HG03280 (cell line): ENCODE measurements around the gene RNLS.

Experiments
- ATAC-seq: cut with Tn5 transposase; IDR thresholded peaks from one replicate; pipeline ENCODE4 v1.9.1; 2021; ENCODE audit warnings: mild to moderate bottlenecking, moderate library complexity; ENCODE audit not compliant: unreplicated experiment

RNLS gene

DNA sequence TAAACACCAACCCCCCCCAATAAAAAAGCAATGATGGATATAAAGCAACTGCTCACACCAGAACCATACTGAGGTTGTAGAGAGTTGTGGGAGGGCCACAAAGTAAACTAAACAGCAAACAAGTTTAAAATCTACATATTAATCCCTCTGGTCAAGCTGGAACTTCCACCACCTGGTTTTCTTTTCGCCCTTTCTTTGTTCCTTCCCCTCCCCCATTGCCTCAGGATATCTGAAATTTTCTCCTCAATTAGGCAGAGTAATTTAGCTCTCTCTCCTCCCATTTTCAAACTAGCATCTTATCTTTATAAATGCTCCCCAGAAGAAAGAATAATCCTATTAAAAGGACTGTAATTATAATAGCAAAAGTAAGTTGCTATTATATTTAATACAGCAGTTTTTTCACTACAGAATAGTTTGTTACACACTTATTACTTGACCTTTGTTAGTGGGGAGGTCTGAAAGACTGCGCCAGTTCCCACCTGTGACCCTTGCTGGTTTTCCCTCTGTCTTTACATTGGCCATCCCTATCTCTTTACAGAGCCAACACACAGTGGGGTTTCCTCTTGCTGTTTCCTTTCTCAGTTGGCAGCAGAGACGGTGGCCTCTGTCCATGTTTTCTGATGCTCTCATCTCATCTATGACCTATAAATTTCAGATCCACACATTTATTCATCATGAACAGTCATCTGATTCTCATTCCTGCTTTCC is 235.4 kb downstream of the RNLS start:
- ATAC-seq, result no peak

DNA sequence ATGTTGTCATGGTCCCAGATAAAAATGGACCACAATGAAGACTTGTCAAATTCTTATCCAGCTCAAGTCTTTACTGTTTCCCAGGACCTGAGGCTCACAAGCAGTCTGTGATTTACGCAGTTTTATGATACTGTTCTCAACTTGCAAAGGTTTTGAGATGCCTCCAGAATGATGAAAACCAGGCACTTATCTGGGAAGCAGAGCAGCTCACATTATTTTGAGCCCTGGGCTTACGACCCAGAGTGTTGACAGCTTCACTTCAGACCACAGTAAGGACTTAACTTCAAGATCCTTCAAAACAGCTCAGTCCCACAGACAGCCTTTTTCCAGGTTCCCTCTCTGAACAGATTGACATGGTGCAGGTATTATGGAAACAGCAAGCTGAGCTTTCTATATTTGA is 236.1 kb downstream of the RNLS start:
- ATAC-seq, result no peak

DNA sequence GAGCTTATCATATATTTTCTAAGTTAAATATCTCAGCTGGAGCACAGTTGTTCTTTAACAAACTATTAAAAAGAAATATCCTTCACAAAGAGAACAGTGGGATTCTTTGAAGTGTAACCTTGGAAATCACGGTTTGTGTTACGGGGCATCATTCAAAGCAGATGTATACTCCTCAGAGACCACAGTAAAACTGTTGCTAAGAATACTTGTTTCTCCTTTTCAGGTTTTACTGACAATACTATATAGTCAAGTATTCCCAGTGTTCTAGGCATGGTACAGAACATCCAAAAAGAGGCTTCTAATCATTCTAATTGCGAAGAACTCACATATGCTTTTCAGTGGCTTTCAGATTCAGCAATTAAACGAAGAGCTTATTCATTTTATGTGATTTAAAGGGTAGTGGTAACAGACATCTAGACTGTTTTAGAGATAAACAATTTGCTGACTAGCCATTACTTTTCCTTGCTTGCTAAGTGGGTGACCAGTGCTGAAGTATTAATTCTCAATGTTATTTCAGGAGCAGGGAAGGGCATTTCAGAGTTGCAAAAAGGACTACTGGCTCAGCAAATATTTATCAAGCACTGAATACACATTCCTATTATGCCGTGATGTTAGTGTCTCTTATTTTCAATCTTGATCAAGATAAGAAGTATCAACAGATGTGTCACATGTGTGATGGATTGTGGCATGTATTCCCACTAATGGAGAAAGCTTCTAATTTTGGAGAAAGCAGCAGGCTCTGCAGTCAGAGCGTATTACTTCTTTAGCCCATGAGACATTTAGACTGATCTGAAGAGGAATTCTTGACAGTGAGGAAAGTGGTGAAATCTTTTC is 236.8 kb downstream of the RNLS start:
- ATAC-seq, result no peak

DNA sequence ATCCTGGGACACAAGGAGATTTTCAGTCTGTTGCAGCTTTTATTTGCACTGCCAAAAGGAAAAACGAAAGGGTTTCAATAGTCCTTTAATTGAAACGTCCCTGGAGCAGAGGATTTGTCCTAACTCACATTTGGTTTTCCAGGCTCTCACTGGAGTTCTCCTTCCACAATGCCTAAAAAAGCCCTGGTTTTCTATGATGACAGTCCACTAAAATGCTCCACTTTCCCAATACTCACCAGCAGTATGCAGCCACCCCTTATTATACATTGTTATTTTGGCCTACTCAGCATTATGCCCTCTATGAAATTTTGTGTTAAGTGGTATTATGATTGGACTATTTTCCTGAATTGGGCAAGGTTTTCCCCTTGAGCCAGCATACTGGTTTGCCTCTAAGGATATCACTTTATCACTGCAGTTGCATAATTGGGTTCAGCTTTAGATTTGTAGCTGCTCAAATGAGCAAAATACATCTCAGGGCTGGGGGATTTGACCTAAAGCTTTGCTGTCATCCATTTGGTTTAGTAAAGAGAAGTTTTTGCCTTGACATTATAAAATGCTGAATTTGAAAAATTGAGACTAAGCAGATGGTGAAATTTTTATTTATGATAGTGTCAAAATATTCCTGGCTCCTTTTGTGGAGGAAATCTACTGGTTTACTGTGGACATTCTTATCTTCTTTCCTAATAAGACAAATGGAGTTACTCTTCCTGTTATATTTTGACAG is 239.2 kb downstream of the RNLS start:
- no peak for ATAC-seq

DNA sequence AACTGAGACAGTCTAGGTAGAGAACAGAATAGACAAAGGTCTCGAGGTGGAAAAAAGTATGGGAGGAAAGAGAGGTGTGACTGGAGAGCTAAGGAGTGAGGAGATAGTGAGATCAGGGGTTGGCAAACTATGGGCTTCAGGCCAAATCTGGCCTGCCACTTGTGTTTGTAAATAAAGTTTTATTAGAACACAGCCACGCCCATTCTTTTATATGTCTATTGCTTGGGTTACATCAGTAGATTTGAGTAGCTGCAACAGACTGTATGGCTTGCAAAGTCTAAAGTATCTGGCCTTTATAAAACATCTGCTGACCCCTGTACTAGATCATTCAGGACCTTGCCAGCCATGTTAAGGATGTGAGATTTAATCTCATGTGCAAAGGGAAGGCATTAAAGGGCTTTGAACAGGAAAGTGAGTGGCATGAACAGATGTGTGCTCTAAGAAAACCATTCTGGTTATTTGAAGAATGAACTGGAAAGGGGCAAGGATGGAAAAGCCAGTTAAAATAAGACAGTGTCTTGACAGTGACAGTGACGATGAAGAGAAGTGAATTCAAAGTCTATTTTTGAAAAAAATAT is 240.3 kb downstream of the RNLS start:
- ATAC-seq, result no peak

DNA sequence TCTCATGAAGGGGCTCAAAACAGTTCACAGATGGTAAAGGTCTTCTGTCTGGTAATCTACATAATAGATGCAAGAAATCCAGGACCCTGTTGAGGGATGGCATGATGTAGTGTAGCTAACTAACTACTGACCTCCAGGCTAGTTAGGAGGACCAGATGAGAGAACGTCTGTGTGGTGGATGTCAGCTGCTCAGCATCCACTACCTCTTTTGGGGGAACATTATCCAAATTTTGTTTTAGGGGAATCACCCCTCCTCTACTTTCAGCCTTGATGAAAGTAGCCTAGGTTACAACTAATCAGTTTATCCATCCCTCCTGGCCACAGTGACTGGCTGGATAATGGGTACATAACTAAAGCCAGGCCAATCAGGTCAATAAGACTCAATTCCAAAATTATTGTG is 246.0 kb downstream of the RNLS start:
- ATAC-seq, result no peak

DNA sequence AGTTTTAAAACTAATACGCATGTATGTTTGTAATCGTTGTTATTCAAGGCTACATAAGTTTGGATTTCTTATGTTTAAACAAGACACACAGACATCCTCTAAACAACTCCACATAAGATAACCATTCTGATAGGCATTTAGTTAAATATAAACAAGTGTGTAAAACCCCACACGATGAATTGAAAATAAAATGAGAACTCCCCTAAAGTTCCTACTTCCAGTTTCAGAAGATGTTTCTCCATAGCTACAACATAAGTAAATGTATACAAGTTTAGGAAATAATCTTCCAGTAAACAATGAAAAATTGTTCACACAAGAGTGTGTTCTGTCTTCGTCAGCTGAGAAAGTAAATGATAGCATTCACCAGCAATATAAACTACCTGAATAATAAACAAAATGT is 246.8 kb downstream of the RNLS start:
- no peak for ATAC-seq

DNA sequence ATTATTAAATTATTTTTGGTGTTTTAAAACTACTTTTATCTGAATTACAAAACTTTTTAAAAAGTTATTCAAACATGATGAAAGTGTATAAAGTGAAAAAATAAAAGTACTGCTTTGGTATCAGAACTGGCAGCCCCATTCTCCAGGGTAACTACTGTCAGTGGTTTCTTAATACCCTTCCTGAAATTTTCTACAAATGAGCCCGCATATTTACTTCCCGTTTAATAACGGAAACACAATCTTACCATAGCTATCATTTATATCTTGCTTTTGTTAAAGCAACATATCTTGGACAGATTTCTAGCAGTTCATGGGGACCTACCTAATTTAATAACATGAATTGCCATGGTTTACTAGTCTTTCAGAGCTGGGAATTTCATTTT is 249.9 kb downstream of the RNLS start:
- ATAC-seq, result no peak

DNA sequence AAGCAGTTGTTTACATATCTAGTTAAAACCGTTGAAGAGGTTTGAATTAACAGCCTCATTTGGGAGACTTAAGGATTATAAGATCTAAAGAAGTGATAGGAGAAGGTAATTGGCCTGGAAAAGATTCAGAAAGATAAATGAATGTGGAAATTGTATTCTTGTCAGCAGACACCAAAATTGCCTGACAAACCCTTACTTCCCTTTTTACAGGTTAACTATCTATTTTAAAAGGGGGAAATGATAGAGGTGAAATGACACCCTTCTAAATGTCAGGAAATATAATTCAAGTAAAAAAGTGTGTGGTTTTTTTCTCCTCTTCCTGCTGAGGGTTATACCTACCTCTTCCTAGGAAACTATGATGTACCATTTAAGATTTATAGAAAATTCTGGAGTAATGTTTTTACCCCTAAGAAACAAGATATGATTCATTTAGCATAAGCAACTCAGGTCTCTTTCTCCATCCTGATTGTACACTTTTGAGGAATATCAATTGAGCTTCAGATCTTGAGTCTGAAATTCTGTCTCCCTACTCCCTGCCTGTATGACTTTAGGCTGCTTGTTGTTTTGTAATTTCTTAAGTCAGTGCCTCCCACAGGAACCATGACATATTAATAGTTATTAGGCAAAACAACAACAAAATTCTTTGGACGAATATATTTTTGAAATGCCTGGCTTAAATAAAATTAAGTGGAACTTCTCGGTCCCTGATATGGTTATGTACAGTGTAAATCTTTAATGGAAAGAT is 250.4 kb downstream of the RNLS start:
- ATAC-seq, result no peak

DNA sequence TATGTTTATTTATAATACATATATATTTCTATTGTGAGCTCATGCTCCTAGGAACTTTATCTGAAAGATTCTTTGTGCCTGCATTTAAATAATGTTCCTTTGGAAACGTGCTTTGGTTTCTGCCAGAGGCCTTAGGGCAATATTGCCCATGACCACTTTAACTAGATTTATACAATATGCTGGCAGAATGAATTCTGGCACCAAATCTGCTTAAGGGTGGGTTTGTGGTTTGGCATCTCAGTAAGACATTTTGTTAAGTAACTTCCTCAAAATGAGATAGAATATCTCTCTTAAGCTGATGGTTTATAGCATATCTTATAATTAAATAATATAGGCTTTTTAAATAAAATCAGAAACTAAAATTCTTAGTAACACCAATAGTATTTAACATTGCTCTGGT is 252.9 kb downstream of the RNLS start:
- no peak for ATAC-seq

DNA sequence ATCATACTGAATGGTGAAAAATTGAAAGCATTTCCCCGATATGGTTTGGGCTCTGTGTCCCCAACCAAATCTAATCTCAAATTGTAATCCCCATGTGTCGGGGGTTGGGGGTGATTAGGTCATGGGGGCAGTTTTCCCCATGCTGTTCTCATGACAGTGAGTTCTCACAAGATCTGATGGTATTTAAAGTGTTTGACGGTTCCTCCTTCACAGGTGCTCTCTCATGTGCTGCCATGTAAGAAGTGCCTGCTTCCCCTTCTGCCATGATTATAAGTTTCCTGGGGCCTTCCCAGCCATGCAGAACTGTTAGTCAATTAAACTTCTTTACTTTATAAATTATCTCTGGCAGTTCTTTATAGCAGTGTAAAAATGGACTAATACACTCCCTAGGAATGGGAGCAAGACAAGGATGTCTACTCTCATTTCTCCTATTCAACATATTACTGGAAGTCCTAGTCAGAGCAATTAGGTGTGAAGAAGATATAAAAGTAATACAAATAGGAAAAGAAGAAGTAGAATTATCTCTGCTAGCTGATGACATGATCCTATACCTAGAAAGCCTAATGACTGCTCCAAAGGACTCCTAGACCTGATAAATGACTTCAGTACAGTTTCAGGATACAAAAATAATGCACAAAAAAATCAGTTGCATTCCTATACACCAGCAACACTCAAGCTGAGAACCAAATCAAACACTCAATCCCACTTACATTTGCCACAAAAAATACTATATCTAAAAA is 260.6 kb downstream of the RNLS start:
- ATAC-seq, result no peak

DNA sequence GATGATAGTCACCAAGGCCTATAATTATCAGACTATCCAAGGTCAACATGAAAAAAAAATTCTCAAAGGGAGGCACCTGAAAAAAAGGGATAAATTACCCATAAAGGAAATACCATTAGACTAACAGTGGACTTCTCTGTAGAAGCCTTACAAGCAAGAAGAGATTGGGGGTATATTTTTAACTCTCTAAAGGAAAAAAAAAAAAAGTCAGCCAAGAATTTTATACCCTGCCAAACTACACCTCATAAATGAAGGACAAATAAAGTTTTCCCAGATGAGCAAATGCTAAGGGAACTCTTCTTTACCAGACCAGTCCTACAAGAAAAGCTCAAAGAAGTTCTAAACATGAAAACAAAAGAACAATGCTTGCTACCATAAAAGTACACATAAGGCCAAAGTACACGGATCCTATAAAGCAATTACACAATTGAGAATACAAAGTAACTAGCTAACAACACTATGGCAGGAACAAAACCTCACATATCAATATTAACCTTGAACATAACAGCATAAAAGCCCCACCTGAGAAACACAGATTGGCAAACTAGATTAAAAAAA is 263.1 kb downstream of the RNLS start:
- ATAC-seq, result no peak

DNA sequence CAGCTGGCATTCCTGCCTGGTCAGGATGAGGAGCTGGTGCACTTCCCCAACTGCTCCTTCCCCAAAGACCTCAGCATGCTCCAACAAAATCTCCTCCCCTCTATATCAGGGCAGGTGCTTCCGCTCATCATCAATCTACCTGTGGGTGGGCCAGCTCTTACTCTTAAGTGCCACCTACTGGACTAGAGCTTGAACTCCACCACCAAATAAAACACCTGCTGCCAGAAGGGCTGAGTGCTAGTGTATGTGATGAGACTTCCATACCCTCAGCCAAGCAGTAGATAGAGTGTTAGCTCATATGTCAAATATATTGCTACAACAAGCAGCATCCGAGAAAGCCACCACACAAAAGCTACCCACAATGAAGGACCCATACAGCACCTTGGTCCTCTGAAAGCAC is 264.3 kb downstream of the RNLS start:
- ATAC-seq, result no peak

DNA sequence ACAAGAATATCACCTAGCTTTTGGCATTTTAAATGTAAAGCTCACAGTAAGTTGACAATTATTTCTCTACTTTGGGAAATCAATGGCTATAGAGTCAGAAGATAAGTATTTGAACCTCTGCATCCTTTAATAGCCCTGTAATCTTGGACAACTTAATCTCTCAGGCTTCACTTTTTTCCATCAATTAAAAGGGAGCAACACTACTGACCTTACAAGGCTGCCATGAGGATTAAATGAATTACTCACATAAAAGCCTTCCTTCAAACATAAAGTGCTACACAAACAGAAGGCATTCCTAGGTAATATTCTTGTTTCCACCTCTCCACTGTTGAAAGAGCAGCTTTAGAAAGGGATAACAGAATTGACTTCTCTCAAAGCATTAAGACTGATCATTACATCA is 266.0 kb downstream of the RNLS start:
- ATAC-seq, result no peak

DNA sequence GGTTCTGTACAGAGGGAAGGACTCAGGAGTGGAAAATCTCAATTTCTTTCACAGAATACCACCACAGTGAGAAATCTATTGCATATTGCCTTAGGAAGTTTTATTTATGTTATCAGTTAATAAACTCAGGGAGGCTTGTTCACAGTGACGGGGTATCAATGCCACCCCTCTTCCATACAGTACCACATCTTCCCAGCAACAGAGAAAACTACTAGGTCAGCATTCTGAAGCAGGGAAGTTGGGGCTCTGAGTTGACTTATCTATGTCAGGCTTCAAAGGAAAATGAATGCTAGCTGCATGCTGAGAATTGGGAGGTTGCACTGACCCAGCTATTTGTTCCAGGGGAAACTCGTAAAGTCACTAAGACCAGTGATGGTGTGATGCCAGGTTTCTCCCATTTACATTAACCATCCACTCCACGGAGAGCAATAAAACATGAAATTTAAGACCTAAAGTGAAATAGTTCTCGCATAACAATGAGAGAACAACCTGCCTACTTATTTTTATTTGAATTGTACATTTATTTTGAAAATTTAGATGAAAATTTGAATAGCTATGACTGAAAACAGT is 266.7 kb downstream of the RNLS start:
- ATAC-seq, result no peak

DNA sequence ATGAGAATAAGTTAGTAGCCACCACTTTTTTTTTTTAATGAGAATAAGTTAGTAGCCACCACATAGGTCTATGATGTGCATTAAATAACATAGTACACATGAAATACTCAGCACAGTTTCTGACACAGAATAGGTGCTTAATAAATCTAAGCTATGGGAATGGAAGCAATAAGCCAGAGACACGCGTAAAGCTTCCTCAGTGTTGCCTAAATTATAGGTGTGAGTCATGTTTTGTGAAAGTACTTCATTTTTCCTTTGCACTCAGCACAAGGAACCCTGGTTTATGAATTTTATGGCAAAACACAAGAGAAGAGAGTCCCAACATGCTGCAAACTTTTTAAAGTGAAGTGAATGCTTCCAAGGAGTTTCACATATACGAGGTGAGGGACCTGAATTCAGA is 267.4 kb downstream of the RNLS start:
- no peak for ATAC-seq

DNA sequence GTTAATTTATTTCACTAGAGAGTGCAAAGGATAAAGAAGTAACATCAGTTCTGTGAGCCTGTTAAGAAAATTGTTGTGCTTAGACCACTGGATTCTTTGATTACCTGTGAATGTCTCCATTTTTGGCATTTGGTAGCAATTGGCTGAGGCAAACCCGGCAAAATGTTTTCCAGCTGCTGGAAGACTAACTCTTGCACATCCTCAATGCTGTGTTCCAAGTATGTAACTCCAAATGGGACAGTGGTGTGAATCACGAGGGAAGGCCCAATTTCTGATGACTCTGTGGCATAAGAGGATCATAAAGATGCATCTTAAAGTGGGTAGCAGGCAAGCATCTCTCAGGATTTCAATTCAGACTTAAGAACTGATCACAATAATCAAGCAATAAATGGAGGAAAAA is 268.8 kb downstream of the RNLS start:
- no peak for ATAC-seq

DNA sequence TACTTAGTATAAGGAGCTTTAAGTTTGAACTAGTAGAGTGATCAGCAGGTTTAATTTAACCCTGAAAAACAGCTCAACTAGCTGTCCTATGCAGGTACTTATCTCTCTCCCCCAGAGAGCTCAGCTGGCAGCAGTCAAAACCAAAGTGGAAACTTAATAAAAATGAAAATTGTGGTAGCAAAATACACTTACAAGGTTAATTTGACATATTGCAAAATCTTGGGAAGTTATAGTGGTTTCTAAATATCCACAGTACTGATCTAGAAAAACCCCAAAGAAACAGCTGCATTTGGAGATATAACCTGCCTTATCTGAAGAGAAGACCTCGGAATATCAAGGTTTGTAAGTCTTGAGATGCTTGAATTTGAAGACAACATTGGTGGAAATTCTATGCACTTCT is 269.2 kb downstream of the RNLS start:
- no peak for ATAC-seq

DNA sequence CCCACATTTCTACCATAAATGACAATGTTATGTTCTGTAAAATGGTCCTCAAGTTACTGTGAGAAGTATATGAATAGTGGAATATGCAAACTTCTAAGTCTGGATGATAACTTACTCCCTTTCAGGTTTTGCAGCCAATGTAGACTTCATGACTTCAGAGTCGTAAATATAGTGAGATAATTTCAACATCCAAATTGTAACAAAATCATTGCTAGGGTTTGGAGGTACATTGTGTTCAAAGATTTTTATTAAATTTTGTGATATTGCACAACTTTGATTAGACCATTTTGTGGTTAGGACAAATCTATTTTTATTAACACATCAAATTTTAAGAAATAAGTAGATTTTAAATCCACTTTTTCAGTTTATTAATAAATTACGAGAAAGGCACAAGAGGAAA is 270.3 kb downstream of the RNLS start:
- ATAC-seq, result no peak

DNA sequence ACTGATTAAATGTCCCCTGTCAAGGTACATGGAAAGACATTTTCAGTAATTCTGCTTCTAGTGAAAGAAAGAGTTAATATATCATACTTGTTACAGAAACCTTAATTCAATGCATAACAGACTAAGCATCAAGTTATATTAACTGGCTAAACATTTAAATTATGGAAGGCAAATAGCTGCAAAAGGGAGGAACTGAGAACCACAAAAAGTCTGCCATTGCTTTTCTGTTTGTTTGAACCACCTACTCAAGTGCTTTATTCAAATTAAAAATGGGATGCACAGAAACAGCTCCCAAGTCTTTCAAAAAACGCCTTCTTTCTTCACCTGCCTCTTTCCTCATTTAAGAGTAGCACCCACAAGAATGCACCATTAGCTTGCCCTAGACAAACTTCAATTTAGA is 271.9 kb downstream of the RNLS start:
- ATAC-seq, result no peak
